DMS53 treated with DMSO at 0.1 percent for 48 hours (cell line): ENCODE results near the gene C20orf141.
"Not testable (repeated sequence)": the region's sequence is repeated elsewhere in the genome, so short reads cannot be mapped to it uniquely, and the experiment has no call there.

Experiments used
- DNase-seq: peaks from one replicate; lab custom pipeline; 2025; ENCODE audit not compliant: unreplicated experiment; lab: John Stamatoyannopoulos, UW

The C20orf141 gene

DNA sequence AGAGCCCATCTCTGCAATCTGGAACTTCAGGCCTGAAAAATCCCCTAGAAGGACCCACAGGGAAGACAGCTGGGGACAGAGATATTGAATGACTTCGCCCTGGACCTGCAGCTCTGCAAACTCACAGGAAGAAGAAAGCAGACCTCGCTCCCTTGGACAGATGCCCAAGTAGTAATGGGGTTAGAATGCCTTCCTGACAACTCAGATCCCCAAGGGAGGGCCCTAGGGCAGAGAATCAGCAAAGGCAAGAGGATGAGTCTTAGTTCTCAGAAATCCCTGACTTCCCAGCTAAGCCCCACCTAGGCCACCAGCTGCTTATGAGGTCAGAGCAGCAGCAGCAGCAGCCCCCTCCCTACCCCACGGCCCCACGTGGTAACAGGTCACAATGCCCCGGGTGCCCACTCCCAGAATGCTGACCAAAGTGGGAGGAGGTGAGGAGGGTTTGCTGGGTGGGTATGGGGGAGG lies at the start of gene C20orf141:
Gene C20orf141 (plus strand): TSS at position 401 of the 465 bp plus-strand sequence. CDS start 198 bp downstream, outside the sequence.
- DNase-seq, result no peak

DNA sequence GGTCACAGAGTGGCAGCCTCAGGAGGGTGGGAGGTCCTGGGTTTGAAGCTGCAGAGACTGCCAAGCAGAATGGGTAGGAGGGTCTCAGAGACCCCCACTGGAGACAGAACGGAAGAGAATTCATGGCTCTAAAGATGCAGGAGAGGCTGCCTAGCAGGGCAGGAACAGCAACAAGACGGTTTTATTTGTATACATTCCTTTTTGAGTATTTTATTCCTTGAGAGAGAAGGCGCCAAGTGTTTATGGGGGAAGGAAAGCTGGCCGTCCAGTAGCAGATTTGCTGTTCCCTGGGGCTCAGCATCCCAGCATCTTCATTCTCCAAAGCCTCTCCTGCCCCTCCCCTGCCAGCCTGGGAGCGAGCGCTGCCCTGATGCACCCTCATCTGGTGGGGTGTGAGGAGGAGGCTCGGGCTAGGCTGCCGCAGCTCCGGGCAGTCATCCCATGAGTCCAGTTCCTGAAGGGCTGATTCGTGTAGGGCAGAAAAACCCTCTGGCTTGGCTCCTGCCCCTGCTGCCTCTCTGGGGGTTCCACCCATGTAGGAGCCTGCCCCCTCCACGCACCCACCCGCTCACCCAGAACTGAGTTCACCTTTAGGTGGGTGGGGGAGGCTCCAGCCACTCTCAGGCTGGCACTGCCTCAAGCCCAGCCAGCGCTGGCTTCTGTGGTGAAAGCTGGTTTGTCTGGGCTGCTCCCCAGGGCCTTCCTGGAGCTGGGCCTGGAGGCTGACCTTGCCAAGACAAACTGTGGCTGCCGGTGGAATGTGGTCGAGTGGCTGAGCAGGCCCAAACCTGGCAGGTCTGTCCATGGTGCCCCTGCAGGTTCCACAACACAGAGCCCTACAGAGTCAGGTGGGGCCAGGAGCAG lies 46.8 kb upstream of the C20orf141 start:
- DNase-seq, result no peak

DNA sequence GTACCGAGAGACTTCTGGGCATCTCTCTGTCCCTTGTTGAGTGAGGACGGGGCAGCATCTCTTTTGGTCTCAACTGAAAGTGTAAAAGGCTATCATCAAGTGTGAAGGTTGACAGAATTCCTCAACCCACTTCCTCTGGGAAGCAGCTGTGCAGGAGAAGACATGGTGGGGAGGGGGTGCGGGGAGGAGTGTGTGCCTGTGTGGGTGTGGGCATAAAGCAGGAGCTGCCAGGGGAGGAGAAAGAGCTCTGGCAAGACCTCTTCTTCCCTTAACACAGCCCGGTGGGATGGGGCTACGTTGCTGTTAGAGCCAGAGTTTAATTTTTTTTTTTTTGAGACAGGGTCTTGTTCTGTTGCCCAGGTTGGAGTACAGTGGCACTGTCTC lies 46.2 kb upstream of the C20orf141 start:
- DNase-seq, result no peak

GRCh38 chr20:2770091-2770490 lies 44.7 kb upstream of the C20orf141 start:
- DNase-seq, result not testable (repeated sequence)

- DNase-seq, result no peak
These were observed 43.1 kb upstream of the C20orf141 start for GRCh38 chr20:2771631-2772080.

GRCh38 chr20:2773812-2774211 lies 41.0 kb upstream of the C20orf141 start:
- DNase-seq, result no peak

DNA sequence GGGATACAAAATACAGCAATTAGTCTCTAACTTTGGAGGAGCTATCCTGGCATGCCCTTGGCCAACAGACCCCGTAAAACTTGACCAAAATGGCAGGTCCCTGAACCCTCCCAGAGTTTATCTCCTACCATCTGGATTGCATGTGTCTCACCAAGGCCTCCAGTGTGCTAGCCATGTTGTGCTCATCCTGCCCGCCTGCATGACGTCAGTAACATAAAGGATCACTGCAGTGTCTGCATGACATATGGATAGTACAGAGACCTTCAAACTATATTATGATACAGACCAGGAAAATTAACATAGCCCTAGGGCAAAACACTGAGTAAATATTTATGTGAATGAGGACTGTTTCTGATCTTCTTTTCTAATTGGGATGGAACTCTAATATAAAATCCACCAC lies 39.6 kb upstream of the C20orf141 start:
- DNase-seq, result no peak

GRCh38 chr20:2778602-2779321 lies 36.0 kb upstream of the C20orf141 start:
- DNase-seq, result no peak

- DNase-seq, result no peak
These were observed 33.8 kb upstream of the C20orf141 start for GRCh38 chr20:2780948-2781347.

GRCh38 chr20:2783908-2784566 lies 30.8 kb upstream of the C20orf141 start:
- no peak for DNase-seq

DNA sequence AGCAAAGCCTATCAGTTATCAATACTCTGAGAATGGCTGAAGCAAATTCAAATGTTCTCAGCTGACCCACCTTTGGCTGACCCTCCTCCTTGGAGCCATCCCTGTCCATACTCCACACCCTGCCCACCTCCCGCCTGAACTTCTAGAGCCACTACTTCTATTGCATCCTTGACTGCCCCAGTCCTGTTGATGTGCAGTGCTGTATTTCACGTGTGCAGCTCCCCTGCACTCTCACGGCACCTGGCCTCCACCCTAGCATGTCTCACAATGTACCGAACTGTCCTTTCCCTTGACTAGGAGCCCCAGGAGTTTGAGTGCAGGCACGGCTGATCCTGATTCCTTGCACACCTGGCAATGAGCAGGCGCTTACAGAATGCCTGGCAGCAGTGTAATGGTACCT lies 21.3 kb upstream of the C20orf141 start:
- DNase-seq, result no peak

- no peak for DNase-seq
These were observed 20.5 kb upstream of the C20orf141 start for GRCh38 chr20:2794202-2794748.

GRCh38 chr20:2794866-2795447 lies 19.8 kb upstream of the C20orf141 start:
- peak; percentile 41 for DNase-seq

GRCh38 chr20:2795451-2795850 lies 19.3 kb upstream of the C20orf141 start:
- DNase-seq, result no peak

- DNase-seq, result no peak
These were observed 18.7 kb upstream of the C20orf141 start for GRCh38 chr20:2796011-2796660.

DNA sequence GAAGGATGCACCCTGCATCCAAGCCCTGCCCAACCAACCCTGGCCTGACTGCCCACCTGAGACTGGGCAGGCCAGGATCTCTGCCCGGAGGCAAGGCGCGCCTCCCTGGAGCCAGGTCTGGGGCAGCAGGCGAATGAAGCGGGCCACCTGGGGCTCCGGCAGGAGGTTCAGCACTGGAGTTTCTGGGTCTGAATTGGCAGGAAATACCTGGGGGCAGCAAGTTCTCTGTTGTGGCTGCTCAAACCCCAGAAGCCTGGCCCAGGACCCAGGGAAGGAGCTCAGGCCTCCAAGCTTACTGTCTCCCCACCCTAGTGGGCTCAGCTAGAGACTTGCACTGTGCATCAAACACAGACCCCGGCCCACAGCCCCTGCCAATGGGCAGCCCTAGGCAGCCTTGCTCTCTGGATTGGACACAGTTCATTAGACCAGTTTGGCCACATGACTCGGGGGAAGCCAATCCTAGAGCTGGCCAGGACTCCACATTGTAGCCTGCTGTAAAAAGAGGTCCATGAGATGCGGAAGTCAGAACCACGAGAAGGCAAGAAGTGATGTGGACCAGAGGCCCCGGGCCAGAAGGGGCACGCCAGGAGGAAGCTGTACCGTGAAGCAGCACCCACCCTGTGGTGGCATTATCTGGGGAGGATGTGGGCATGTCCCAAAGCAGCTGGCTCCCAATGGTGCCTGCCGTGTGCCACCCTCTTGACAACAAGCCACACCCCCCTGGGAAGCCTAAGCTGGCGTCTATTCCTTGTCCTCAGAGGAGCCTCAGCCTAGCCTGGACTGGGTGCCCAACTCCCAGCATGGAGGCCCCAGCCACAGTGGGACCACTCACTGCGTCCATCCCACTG lies 17.4 kb upstream of the C20orf141 start:
- DNase-seq, result no peak

DNA sequence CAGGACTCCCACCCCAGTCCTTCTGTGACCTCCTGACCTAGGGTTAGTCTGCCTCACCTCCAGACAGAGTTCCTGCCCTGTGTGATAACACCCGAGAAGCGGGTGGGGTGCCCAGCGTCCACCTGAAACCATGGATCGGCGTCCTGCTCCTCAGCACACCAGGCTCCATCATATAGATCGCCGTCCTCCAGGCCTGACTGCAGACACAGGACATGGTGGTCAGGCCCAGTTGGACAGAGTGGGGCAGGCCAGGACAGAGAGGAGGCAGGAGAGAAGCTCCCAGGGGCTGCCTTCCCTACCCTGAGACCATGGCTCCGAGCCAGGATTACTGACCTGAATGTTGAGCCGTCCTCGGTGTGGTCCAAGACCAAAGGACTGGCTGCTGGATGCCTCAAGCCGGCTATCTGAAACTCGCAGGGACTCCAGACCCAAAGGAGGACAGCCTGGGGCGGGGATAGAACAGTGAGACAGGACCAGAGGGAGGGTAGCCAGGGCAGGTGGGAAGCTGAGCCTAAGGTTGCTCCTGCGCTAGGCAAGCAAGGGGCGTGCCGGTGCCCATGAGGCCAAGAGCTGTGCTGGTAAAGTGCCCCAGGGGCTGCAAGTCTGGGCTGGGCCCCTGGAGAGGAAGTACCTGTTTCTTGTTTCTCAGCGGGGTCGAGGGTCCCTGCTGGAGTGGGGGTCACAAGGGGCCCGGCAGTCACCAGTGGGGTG lies 16.5 kb upstream of the C20orf141 start:
- no peak for DNase-seq

DNA sequence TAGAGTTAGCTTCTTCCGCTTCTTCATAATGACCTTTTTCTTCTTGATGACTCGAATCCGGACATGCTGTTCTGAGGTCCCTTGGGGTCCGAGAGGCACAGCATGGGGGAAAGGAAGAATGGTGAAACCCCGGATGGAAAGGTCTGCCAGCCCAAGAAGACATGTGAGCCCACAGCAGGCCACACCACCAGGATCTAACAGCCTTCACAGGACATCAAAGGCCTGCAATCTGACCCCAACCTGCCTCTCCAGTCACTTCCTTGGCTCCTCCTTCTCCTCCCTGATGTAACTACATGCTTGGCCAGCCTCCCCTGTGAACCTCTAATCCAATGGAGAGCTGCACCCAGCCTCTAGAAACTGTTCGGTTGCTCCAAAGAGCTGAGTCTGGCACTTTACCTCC lies 16.0 kb upstream of the C20orf141 start:
- DNase-seq, result no peak

- no peak for DNase-seq
These were observed 15.5 kb upstream of the C20orf141 start for GRCh38 chr20:2799271-2799670.
